RWPE2 (cell line): ENCODE measurements around the gene DNAJC5.

Experiments used
- ATAC-seq: fragments of 200-7000 bp; cut with Tn5 transposase; 3 replicates; pipeline ENCODE4 v1.9.1; 2021; ENCODE audit warnings: low read depth
- DNase-seq: peaks from one replicate; pipeline ENCODE4 v3.0.0-alpha.2; 2020; ENCODE audit warnings: low spot score
- H3K27ac ChIP-seq: fragments of 450-650 bp; 2 replicates; pipeline ENCODE4 v1.5.1; 2017; ENCODE audit warnings: mild to moderate bottlenecking; ENCODE audit not compliant: poor library complexity, severe bottlenecking
- H3K27me3 ChIP-seq: fragments of 250-450 bp; sonication (Bioruptor Pico); 2 replicates; pipeline ENCODE4 v1.5.1; 2021; ENCODE audit warnings: mild to moderate bottlenecking, moderate library complexity; ENCODE audit not compliant: insufficient read depth, poor library complexity, severe bottlenecking
- H3K36me3 ChIP-seq: fragments of 250-450 bp; sonication (Bioruptor Pico); 2 replicates; pipeline ENCODE4 v1.5.1; 2020; ENCODE audit warnings: low read depth, mild to moderate bottlenecking, moderate library complexity
- H3K4me1 ChIP-seq: fragments of 250-450 bp; sonication (Bioruptor Pico); 2 replicates; pipeline ENCODE4 v1.5.1; 2021; ENCODE audit warnings: mild to moderate bottlenecking, moderate library complexity; ENCODE audit not compliant: insufficient read depth, poor library complexity, severe bottlenecking
- H3K4me3 ChIP-seq: fragments of 250-450 bp; sonication (Bioruptor Pico); 2 replicates; pipeline ENCODE4 v1.5.1; 2021; ENCODE audit warnings: mild to moderate bottlenecking, moderate library complexity; ENCODE audit not compliant: severe bottlenecking
- H3K9me3 ChIP-seq: fragments of 250-450 bp; sonication (Bioruptor Pico); 2 replicates; pipeline ENCODE4 v1.5.1; 2021; ENCODE audit warnings: mild to moderate bottlenecking, moderate library complexity; ENCODE audit not compliant: severe bottlenecking
- TF ChIP-seq, protein P1 (sequence below): fragments of 450-650 bp; IDR thresholded peaks from one replicate; pipeline ENCODE4 v1.5.1; 2017; ENCODE audit warnings: mild to moderate bottlenecking, moderate library complexity; ENCODE audit not compliant: poor library complexity, severe bottlenecking

DNAJC5 gene

DNA sequence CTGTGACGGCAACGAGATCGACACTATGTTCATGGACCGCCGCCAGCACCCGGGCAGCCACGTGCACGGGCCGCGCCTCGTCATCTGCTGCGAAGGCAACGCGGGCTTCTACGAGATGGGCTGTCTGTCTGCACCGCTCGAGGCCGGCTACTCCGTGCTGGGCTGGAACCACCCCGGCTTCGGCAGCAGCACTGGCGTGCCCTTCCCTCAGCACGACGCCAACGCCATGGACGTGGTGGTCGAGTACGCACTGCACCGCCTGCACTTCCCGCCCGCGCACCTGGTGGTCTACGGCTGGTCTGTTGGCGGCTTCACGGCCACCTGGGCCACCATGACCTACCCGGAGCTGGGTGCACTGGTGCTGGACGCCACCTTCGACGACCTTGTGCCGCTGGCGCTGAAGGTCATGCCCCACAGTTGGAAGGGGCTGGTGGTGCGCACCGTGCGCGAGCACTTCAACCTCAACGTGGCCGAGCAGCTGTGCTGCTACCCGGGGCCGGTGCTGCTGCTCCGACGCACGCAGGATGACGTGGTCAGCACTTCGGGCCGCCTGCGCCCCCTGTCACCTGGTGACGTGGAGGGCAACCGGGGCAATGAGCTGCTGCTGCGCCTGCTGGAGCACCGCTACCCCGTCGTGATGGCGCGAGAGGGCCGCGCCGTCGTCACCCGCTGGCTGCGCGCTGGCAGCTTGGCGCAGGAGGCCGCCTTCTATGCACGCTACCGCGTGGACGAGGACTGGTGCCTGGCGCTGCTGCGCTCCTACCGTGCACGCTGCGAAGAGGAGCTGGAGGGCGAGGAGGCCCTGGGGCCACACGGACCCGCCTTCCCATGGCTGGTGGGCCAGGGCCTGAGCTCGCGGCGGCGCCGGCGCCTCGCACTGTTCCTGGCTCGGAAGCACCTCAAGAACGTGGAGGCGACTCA, 32.7 kb upstream of the DNAJC5 start:
- TF ChIP-seq, protein P1, sequence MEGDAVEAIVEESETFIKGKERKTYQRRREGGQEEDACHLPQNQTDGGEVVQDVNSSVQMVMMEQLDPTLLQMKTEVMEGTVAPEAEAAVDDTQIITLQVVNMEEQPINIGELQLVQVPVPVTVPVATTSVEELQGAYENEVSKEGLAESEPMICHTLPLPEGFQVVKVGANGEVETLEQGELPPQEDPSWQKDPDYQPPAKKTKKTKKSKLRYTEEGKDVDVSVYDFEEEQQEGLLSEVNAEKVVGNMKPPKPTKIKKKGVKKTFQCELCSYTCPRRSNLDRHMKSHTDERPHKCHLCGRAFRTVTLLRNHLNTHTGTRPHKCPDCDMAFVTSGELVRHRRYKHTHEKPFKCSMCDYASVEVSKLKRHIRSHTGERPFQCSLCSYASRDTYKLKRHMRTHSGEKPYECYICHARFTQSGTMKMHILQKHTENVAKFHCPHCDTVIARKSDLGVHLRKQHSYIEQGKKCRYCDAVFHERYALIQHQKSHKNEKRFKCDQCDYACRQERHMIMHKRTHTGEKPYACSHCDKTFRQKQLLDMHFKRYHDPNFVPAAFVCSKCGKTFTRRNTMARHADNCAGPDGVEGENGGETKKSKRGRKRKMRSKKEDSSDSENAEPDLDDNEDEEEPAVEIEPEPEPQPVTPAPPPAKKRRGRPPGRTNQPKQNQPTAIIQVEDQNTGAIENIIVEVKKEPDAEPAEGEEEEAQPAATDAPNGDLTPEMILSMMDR: no peak
- Histone ChIP-seq H3K4me1 (peaks cover 6% of the 10 kb centered on the region), H3K9me3 (no peaks in the 10 kb centered on the region), H3K4me3 (no peak overlapping the region), H3K27ac (no peak overlapping the region), H3K36me3 (peaks cover 20% of the 10 kb centered on the region), H3K27me3 (peaks cover 4% of the 10 kb centered on the region)
- ATAC-seq (no peak), DNase-seq (peak; percentile 91)

DNA sequence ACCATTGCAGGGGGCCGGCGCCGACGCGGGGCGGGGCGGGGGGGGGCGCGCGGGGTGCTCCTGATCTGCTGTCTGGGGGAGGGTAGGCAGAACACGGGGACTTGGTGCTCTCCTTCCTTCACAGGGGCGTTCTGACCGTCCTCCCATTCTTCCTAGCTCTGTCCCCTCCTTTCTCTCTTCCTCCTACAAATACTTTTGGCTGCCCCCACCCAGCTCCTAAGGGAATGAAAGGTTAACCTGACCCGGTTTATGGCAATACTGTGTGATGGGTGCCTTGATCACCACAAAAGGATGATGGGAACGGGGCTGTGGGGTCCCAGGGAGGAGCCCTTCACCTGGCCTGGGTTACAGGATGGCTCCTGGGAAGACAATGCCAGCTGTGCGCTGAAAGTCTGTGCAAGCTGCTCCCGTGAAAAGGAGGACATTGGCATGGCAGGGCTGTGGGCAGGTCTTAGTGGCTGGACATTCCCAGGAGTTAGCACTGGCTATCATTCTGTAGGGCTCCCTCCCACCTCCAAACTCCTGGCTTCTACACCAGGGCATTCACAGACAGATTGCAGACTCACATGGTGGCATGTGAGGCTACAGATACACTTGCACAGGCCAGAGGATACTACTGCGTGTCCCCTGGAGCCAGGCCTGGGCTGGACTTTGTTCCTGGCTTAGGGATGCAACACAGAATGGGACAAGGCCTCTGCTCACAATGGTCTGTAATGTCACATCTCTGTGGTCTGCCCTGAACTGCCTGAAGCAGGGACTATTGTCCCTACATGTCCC, 31.7 kb upstream of the DNAJC5 start:
- DNase-seq: peak; percentile 71
- TF ChIP-seq, protein P1: no peak
- H3K4me3 ChIP-seq: peak overlapping the region; percentile 78
- no peak for ATAC-seq
- peak overlapping the region; percentile 87 for H3K27ac ChIP-seq
- no peaks in the 10 kb centered on the region for H3K9me3 ChIP-seq
- H3K36me3 ChIP-seq: peaks cover 27% of the 10 kb centered on the region
- H3K4me1 ChIP-seq: peaks cover 6% of the 10 kb centered on the region
- H3K27me3 ChIP-seq: no peaks in the 10 kb centered on the region

DNA sequence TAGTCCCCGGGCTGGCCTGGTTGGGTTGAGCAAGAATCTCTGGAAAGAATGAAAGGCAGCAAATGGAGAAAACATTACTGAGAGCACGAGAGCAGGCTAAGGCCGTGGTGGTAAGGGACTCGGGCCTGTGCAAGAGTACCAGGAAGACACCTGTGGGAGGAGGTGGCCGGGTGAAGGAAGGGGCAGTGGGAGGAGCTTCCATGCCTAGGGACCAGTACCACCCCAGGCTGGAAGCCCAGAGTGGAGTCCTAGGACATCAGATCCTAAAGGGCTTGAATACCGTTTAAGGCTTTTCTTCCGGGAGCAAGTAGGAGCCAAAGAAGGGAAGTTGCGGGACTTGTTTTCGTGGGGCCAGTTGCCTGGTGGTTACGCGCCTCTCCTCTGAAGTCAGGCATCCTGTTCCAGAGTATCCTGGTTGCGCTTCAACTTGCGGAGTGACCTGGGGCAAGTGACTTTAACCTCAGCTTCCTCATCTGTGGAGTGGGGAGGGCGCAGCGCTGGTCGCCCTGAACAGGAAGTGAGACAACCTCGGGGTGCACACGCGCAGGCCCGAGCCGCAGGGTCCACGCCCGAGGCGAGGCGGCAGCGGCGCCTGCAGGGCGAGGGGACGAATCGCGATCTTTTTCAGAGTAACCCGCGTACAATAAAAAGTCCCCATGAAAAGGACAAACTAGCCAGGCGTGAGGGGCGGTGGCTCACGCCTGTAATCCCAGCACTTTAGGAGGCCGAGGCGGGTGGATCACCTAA, 31.0 kb upstream of the DNAJC5 start:
- DNase-seq (peak; percentile 91), ATAC-seq (peak; percentile 28)
- Histone ChIP-seq H3K4me1 (peaks cover 6% of the 10 kb centered on the region), H3K9me3 (no peaks in the 10 kb centered on the region), H3K36me3 (peaks cover 35% of the 10 kb centered on the region), H3K27me3 (no peaks in the 10 kb centered on the region), H3K4me3 (peak overlapping the region; percentile 78), H3K27ac (peak overlapping the region; percentile 87)
- TF ChIP-seq, protein P1: peak; percentile 99

DNA sequence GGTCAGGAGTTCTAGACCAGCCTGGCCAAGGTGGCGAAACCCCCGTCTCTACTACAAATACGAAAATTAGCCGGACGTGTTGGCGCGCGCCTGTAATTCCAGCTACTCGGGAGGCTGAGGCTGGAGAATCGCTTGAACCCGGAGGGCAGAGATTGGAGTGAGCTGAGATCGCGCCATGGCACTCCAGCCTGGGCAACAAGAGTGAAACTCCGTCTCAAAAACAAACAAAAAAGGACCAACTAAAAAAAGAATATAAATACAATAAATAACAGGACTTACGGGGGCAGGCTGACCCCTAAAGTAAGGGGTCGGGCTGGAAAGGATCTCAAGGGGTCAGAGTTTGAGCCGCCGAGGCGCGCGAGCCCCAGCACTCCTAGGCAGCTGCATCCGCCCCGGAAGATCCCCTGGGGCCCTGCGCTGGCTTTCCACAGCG, 30.4 kb upstream of the DNAJC5 start:
- TF ChIP-seq, protein P1: peak; percentile 86
- ATAC-seq (no peak), DNase-seq (peak; percentile 78)
- Histone ChIP-seq H3K27ac (peak overlapping the region; percentile 87), H3K36me3 (peaks cover 41% of the 10 kb centered on the region), H3K4me1 (peaks cover 6% of the 10 kb centered on the region), H3K27me3 (no peaks in the 10 kb centered on the region), H3K9me3 (no peaks in the 10 kb centered on the region), H3K4me3 (peak overlapping the region; percentile 78)
